Measurements from ENCODE around the gene PCYT2.

Gene PCYT2

DNA sequence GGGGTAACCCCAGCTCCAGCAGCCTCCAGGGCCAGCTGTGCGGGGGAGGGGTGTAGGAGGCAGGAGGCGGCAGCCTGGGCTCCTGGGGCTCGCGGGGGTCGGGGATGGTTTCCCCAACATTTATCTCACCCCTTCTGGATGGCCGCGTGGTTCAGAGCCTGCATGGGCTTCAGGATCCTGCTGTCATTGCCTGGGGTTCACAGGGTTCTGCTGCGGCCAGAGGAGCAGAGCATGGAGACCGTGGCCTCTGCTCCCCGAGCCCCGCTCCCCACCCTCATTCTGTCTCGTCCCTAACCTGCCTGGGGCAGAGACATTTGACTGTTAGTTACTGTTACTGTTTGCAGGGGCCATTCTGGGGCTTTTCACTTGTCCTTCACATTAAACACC is 31.0 kb upstream of the PCYT2 start:
- DNase-seq (ENCODE audit: low read depth): no peak

GRCh38 chr17:81941484-81942166 is 30.4 kb upstream of the PCYT2 start:
- no peak for DNase-seq (ENCODE audit: low read depth)

DNA sequence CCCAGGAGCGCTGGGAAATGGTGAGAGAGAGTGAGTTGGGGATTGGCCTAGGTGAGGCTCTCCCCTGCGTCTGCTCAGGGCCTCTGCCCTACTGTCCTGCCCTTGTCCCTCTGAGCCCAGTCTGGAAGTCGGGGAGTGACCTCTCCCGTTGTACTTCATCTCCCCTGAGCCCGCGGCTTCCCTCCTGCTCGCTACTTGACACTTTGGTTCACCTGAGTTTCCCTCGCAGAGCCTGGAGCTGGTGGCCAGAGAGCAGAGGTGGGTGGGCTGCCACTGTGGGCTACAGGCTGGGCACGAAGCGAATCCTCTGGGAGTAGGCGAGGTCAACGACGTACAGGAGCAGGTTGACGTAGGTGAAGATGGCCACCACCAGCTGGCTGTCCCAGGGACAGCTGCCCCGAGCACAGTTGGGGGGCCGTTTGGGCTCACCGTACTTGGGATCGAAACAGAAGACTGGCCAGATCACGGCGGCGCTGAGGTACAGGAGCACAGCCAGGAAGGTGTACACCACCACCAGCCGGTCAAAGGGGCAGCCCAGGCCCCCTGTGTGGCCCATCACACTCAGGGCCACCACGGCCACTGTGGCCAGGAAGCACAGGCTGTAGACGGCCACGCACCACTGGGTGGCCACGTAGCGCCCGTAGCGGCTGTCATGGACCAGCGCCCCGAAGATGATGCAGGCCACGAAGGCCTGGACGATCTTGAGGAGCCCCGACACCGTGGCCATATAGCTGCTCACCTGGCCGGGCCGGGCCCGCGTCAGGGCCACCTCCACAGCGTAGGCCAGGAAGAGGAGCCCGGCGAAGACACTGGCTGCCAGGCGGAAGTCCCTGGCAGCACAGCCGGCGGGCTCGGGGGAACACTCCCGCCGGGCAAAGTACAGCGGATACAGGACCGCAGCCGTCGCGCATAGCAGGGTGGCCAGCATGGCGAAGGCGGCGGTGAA is 29.6 kb upstream of the PCYT2 start:
- no peak for DNase-seq (ENCODE audit: low read depth)

DNA sequence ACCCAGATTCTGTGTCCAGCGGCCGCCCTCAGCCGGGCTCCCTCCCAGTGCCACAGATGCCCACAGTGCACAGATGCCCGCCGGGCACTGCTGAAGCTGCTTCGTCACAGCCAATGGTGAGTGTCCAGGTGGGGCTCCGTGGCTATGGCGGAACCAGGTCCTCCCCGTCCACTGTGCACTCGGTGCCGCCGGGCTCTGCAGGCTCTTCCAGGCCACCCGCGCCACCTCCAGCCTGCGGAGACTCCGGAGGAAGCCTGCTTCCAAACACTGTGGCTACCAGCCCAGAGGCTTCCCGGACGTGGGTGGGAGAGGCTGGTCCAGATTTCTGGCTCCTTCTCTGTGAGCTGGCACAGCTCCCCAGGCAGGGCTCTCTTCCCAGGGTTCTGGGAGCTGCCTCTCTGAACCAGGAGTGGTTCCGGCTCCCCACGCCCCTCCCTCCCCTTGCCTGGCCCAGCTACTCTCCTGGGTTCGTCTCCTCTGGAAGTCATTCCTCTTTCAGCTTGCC is 28.7 kb upstream of the PCYT2 start:
- DNase-seq (ENCODE audit: low read depth): no peak

- DNase-seq (ENCODE audit: low read depth): no peak
Observed at GRCh38 chr17:81939218-81939617, 28.0 kb upstream of the PCYT2 start.

- no peak for DNase-seq (ENCODE audit: low read depth)
Observed at GRCh38 chr17:81935709-81936084, 24.5 kb upstream of the PCYT2 start.

- DNase-seq (ENCODE audit: low read depth): no peak
Observed at GRCh38 chr17:81934850-81935708, 23.9 kb upstream of the PCYT2 start.

- DNase-seq (ENCODE audit: low read depth): no peak
Observed at GRCh38 chr17:81934098-81934757, 23.0 kb upstream of the PCYT2 start.

DNA sequence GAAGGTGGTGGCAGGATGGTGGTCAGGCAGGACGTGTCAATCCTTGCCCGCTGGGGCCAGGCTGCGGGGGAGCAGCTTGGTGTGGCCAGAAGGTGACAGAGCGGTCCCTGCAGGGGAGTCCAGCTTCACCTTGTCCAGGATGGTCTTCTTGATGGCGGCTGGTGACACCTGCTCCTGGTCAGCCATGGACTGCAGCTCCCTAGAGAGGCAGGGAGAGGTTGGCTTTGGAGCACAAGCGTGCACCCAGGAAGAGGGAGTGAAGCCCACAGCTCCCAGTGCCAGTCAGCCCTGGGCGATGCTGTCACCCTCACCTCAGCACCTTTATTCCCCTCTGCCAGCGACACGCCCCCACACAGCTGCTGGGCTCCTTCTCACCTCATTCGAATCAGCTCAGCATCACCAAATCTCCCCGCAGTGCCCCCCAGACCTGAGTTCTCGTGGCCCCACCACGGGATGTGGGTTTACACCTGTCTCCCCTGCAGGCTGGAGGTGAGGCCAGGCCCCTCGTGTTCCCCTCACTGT is 22.0 kb upstream of the PCYT2 start:
- DNase-seq (ENCODE audit: low read depth): no peak

DNA sequence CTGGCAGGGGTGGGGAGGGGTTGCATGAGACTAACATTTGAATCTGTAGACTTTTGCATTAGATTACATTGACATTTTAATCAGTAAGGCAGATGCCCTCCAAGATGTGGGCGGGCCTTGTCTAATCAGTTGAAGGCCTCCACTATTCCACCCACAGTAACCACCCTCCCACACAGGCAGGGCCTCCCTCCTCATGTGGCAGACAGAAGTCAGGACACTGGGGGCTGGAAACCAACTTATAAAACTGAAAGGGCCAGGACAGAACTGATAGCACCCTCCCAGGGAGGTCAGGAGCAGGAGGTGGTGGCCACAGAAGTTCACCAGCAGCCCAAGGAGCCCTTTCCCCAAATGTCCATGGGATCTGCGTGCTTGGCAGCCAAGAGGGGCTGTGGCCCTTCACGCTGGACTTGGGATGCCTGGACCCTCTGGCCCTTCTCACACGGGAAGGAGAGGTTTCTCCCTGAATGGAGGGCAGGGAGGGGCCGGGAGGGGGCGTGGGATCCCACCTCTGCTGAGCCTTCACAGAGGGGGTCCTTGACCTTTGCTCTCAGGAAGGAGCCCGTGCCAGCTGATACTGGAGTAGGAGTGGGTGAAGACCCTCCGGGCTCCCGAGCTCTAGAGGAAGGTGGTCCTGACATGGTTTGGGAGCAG is 21.3 kb upstream of the PCYT2 start:
- DNase-seq (ENCODE audit: low read depth): no peak

DNA sequence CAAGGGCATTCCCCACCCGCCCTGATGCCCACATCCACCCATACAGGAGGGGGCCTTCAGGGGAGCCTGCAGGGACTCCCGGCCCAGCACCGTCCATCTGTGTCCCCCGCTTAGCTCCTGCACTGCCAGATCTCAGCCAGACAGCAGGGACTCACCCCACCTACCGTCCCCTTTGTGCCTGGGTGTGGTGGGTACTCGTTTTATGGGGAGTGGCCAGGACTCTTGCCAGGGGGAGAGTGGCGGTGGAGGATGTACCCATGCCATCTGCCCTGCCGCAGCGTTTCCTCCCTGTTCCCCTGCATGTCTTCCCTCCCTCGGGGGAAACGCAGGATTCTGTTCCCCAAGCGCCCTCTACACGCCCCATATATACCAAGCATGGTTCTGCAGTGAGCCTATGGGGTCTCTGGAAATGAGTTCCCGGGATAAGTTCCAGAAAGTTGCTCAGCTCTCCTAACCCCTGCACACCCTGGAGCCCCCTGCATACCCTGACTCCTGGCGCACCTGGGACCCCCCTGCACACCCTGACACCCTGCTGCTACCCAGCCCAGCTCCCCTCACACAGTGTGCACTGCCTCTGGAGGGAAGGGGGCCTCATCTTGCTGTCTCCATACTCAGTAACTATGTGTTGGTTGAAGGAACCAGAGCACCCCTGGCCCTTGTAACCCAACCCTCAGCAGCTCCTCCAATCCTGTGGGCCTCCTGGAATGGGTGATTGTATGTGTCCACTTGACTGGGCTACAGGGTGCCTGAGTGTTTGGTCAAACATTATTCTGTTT is 20.5 kb upstream of the PCYT2 start:
- no peak for DNase-seq (ENCODE audit: low read depth)

- DNase-seq (ENCODE audit: low read depth): no peak
Observed at GRCh38 chr17:81931189-81931556, 20.0 kb upstream of the PCYT2 start.

DNA sequence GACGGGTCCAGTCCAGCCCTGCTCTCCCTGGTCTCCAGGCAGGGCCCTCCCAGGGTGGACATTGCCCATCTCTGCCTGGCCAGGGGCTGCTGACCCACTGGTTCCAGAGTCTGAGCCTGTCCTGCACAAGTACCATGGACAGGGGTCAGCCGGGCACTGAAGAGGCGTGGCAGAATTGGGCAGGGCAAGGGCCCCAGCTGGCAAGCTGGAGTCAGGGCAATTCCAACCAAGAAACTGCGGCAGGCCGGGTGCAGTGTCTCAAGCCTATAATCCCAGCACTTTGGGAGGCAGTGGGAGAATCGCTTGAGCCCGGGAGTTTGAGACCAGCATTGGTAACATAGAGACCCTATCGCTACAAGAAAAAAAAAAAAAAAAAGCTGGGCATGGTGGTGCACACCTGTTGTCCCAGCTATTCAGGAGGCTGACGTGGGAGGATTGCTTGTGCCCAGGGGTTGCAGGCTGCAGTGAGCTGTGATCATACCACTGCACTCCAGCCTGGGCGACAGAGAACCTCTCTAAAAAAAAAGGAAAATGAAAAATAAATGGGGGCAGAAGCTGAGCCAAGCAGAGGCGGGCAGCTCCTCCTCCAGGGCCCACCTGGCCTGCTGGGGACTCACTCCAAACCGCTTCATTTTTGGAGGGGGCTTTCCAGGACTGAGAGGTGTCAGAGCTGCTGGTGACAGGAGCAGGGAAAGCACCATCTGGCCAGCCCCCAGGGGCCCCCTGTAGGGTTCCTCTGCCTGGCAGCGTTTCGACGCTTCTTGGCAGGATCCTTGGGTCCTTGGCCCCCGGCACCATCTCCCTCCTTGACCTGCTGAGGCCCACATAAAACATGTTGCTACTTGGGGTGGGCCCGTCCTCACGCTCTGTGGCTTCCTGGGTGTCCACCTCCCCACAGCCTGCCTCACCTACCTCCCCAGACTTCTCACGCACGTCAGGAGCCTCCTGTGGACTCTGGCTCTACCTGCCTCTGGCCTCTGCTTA is 19.2 kb upstream of the PCYT2 start:
- no peak for DNase-seq (ENCODE audit: low read depth)

- DNase-seq (ENCODE audit: low read depth): no peak
Observed at GRCh38 chr17:81929253-81930141, 18.3 kb upstream of the PCYT2 start.

DNA sequence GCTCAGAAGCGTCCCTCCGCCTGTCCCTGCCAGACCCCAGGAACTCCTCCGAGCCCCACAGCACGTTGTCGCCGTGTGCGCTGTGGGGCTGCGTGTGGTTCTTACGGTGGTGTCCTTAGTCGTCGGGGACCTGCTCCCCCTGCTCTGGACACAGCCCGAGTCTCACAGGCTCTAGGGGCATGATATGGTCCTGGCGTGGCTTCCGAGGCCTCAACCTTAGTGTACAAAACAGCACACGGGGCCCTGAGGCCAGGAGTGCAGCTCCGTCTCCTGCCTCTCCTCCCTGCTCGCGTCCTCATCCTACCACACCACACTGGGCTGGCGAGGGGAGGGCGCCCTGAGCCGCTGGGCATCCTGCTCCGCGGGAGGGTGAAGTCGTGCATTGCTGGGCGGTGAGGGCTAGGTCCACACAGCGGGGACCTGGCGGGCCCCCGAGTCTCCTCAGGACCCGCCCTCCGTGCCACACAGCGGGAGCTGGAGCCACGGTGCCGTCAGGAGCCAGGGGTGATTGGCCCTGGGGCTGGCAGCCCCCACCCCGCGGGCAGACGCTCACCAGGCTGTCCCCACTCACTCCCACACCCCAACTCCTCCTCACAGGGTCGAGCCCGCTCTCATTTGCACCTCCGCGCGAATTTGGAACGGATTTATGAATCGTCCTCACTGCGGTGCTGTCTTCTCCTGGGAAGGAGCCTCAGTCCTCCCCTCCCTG is 17.5 kb upstream of the PCYT2 start:
- no peak for DNase-seq (ENCODE audit: low read depth)

- DNase-seq (ENCODE audit: low read depth): peak; percentile 81
Observed at GRCh38 chr17:81927653-81928543, 16.7 kb upstream of the PCYT2 start, which contains the start of gene MAFG. MAFG (minus strand) TSS chr17:81927735; CDS start chr17:81923185, 4,550 bp downstream.
